ENCODE results near the gene C1QTNF1. TPM values are rescaled to one million over a fixed set of nuclear protein-coding genes. Genes with fewer than 3 reads are reported as not detected.

Gene C1QTNF1
- polyA plus RNA-seq, 1 donor (not counting 4 experiments of a cell fraction or from before 2014, with no cell fraction given) = 6.6 TPM

- no peak overlapping the region for H2AFZ ChIP-seq (ENCODE audit: control insufficient read depth, low read length)
- peaks cover 7% of the 10 kb centered on the region for H4K20me1 ChIP-seq (ENCODE audit: control insufficient read depth, extremely low read depth, insufficient read depth, low read length)
- dilution Hi-C loops (cut with MboI; ENCODE audit: extremely low pct_ligation_motif_present, low sequenced_read_pairs) = no loop called here
- no peak overlapping the region for H3K27ac ChIP-seq (ENCODE audit: control insufficient read depth, insufficient read depth, low read length)
- H3K9me3 ChIP-seq (ENCODE audit: control insufficient read depth, low read depth, low read length) = no peaks in the 10 kb centered on the region
- no peaks in the 10 kb centered on the region for H3K79me2 ChIP-seq (ENCODE audit: control insufficient read depth, insufficient read depth, low read length)
- H3K9me1 ChIP-seq (ENCODE audit: control insufficient read depth, extremely low read depth, insufficient read depth, low read length) = no peaks in the 10 kb centered on the region
- no peak overlapping the region for H3K9ac ChIP-seq (ENCODE audit: control insufficient read depth, extremely low read depth, insufficient read depth, low read length)
- H3K4me3 ChIP-seq (ENCODE audit: control insufficient read depth in 2 of 3, extremely low read depth in 1 of 3, insufficient read depth in 2 of 3, low read depth in 1 of 3, low read length in 3 of 3) = no peak overlapping the region
- peaks cover 14% of the 10 kb centered on the region for H3K27me3 ChIP-seq (ENCODE audit: control insufficient read depth, extremely low read depth, insufficient read depth, low read length)
- peaks cover 4 to 6% of the 10 kb centered on the region in 2 experiments for H3K36me3 ChIP-seq (ENCODE audit: control insufficient read depth in 2 of 2, extremely low read depth in 1 of 2, insufficient read depth in 2 of 2, low read length in 2 of 2)
- H3K4me1 ChIP-seq (ENCODE audit: control insufficient read depth, extremely low read depth, insufficient read depth, low read length) = peaks cover 14% of the 10 kb centered on the region
- no peak for DNase-seq (ENCODE audit: low read depth, low spot score)
- H3K4me2 ChIP-seq (ENCODE audit: control insufficient read depth, extremely low read depth, insufficient read depth, low read depth, low read length) = no peak overlapping the region
- no peak for FAIRE-seq
- TF ChIP-seq EZH2 (IDR thresholded peaks at IDR 0.05; ENCODE audit: low read length) (no peak), CTCF (optimal IDR thresholded peaks at IDR 0.05 in 1 of 3, IDR thresholded peaks at IDR 0.05 in 1 of 3, conservative IDR thresholded peaks at IDR 0.05 in 1 of 3; ENCODE audit: extremely low read depth in 1 of 3, insufficient read depth in 2 of 3, low read length in 3 of 3) (no peak)
Observed at GRCh38 chr17:79088247-79088996, 64.5 kb downstream of the C1QTNF1 start.

- Histone ChIP-seq H3K4me1 (ENCODE audit: control insufficient read depth, extremely low read depth, insufficient read depth, low read length) (peaks cover 14% of the 10 kb centered on the region), H3K9me1 (ENCODE audit: control insufficient read depth, extremely low read depth, insufficient read depth, low read length) (no peaks in the 10 kb centered on the region), H3K4me2 (ENCODE audit: control insufficient read depth, extremely low read depth, insufficient read depth, low read depth, low read length) (no peak overlapping the region), H3K9ac (ENCODE audit: control insufficient read depth, extremely low read depth, insufficient read depth, low read length) (no peak overlapping the region), H3K4me3 (ENCODE audit: control insufficient read depth in 2 of 3, extremely low read depth in 1 of 3, insufficient read depth in 2 of 3, low read depth in 1 of 3, low read length in 3 of 3) (no peak overlapping the region), H3K27me3 (ENCODE audit: control insufficient read depth, extremely low read depth, insufficient read depth, low read length) (peaks cover 14% of the 10 kb centered on the region), H3K79me2 (ENCODE audit: control insufficient read depth, insufficient read depth, low read length) (no peaks in the 10 kb centered on the region), H3K9me3 (ENCODE audit: control insufficient read depth, low read depth, low read length) (no peaks in the 10 kb centered on the region), H2AFZ (ENCODE audit: control insufficient read depth, low read length) (no peak overlapping the region), H4K20me1 (ENCODE audit: control insufficient read depth, extremely low read depth, insufficient read depth, low read length) (peaks cover 7% of the 10 kb centered on the region), H3K36me3 (ENCODE audit: control insufficient read depth in 2 of 2, extremely low read depth in 1 of 2, insufficient read depth in 2 of 2, low read length in 2 of 2) (peaks cover 4 to 6% of the 10 kb centered on the region in 2 experiments), H3K27ac (ENCODE audit: control insufficient read depth, insufficient read depth, low read length) (no peak overlapping the region)
- dilution Hi-C loops (cut with MboI; ENCODE audit: extremely low pct_ligation_motif_present, low sequenced_read_pairs) = no loop called here
- TF ChIP-seq CTCF (optimal IDR thresholded peaks at IDR 0.05 in 1 of 3, IDR thresholded peaks at IDR 0.05 in 1 of 3, conservative IDR thresholded peaks at IDR 0.05 in 1 of 3; ENCODE audit: extremely low read depth in 1 of 3, insufficient read depth in 2 of 3, low read length in 3 of 3) = no peak
- TF ChIP-seq EZH2 (IDR thresholded peaks at IDR 0.05; ENCODE audit: low read length) = no peak
- DNase-seq (ENCODE audit: low read depth, low spot score) = no peak
- no peak for FAIRE-seq
Observed at GRCh38 chr17:79088997-79089328, 65.0 kb downstream of the C1QTNF1 start.
